IMR-90 (cell line): ENCODE data around the gene CEP70. TPM values are rescaled to one million over a fixed set of nuclear protein-coding genes. Genes with fewer than 3 reads are reported as not detected.

Experiments
- ATAC-seq: fragments of 200-7000 bp; cut with Tn5 transposase; 2 replicates; pipeline ENCODE4 v1.9.1; 2020; ENCODE audit warnings: low read depth, mild to moderate bottlenecking, moderate library complexity
- BruUV-seq: library from RNA; stranded (reverse); fragments of 400-500 nt; replicated peaks from 2 replicates; lab custom pipeline; 2021; lab: Mats Ljungman, UMichigan
- CTCF ChIA-PET: fragments of 300-600 bp; formaldehyde crosslinking; extraction: SDS; loops from one replicate; lab custom pipeline; 2021; ENCODE audit warnings: antibody characterized with exemption; lab: Yijun Ruan, JAX
- POLR2A ChIA-PET: fragments of 300-600 bp; sonication (Branson Sonifier 250); formaldehyde crosslinking; loops from one replicate; lab custom pipeline; 2022; ENCODE audit warnings: antibody characterized with exemption; ENCODE audit not compliant: unreplicated experiment; lab: Charles Lee
- DNase-seq: peaks from one replicate; pipeline ENCODE4 v3.0.0; 2013
- H2AFZ ChIP-seq: replicated peaks from 2 replicates; pipeline ENCODE3; 2013; ENCODE audit warnings: low read length, mild to moderate bottlenecking; ENCODE audit not compliant: poor library complexity
- H2AK5ac ChIP-seq: 2 replicates; pipeline ENCODE4 v1.6.1; 2013; ENCODE audit warnings: low read depth, low read length, inconsistent platforms
- H2AK9ac ChIP-seq: replicated peaks from 2 replicates; pipeline ENCODE3; 2013; ENCODE audit warnings: mild to moderate bottlenecking, low read depth, low read length, moderate library complexity; ENCODE audit not compliant: poor library complexity
- H2BK120ac ChIP-seq: 2 replicates; pipeline ENCODE4 v1.6.1; 2013; ENCODE audit warnings: low read depth, low read length, inconsistent platforms
- H2BK15ac ChIP-seq: 3 replicates; pipeline ENCODE4 v1.6.1; 2013; ENCODE audit warnings: low read depth, low read length, inconsistent platforms
- H2BK20ac ChIP-seq: 2 replicates; pipeline ENCODE4 v1.6.1; 2013; ENCODE audit warnings: low read depth, mild to moderate bottlenecking, inconsistent platforms, low read length, moderate library complexity
- H2BK5ac ChIP-seq: 2 replicates; pipeline ENCODE4 v1.6.1; 2013; ENCODE audit warnings: mild to moderate bottlenecking, low read depth, low read length, inconsistent platforms; ENCODE audit not compliant: poor library complexity, severe bottlenecking
- H3K14ac ChIP-seq: replicated peaks from 2 replicates; pipeline ENCODE4 v1.6.1; 2013; ENCODE audit warnings: low read depth, low read length, inconsistent platforms
- H3K18ac ChIP-seq: 2 replicates; pipeline ENCODE4 v1.6.1; 2013; ENCODE audit warnings: low read depth, low read length, control low read depth
- H3K23ac ChIP-seq: 2 replicates; pipeline ENCODE4 v1.6.1; 2013; ENCODE audit warnings: low read depth, low read length, inconsistent platforms
- H3K27ac ChIP-seq: 2 replicates; pipeline ENCODE4 v1.5.1; 2013; ENCODE audit warnings: mild to moderate bottlenecking, control low read depth, low read length; ENCODE audit not compliant: insufficient read depth
- H3K27me3 ChIP-seq: 2 replicates; pipeline ENCODE4 v1.6.1; 2013; ENCODE audit warnings: low read length; ENCODE audit not compliant: control insufficient read depth, insufficient read depth
- H3K36me3 ChIP-seq: 2 replicates; pipeline ENCODE4 v1.6.1; 2013; ENCODE audit warnings: low read length, mixed read lengths; ENCODE audit not compliant: control insufficient read depth, insufficient read depth
- H3K4ac ChIP-seq: 2 replicates; pipeline ENCODE4 v1.6.1; 2013; ENCODE audit warnings: low read depth, low read length, inconsistent platforms
- H3K4me1 ChIP-seq: 2 replicates; pipeline ENCODE4 v1.6.1; 2013; ENCODE audit warnings: low read length, mixed read lengths; ENCODE audit not compliant: control insufficient read depth, insufficient read depth
- H3K4me2 ChIP-seq: 2 replicates; pipeline ENCODE4 v1.6.1; 2013; ENCODE audit warnings: low read depth, mild to moderate bottlenecking, control low read depth, low read length, moderate library complexity
- H3K4me3 ChIP-seq: 2 replicates; pipeline ENCODE4 v1.5.1; 2013; ENCODE audit warnings: low read depth, mild to moderate bottlenecking, control low read depth, low read length, moderate library complexity; ENCODE audit not compliant: insufficient read depth
- H3K56ac ChIP-seq: 2 replicates; pipeline ENCODE4 v1.6.1; 2013; ENCODE audit warnings: low read length, inconsistent platforms; ENCODE audit not compliant: insufficient read depth; ENCODE audit errors: extremely low read depth
- H3K79me1 ChIP-seq, 2 experiments: 2 replicates each; pipeline ENCODE4 v1.6.1; 2013; ENCODE audit warnings: low read length in 2 of 2, inconsistent platforms in 1 of 2, low read depth in 1 of 2
- H3K9ac ChIP-seq: 2 replicates; pipeline ENCODE4 v1.6.1; 2013; ENCODE audit warnings: low read depth, low read length, control low read depth
- H3K9me1 ChIP-seq: 2 replicates; pipeline ENCODE4 v1.6.1; 2013; ENCODE audit warnings: low read length, inconsistent platforms; ENCODE audit not compliant: insufficient read depth
- H3K9me3 ChIP-seq: 2 replicates; pipeline ENCODE4 v1.6.1; 2013; ENCODE audit warnings: low read length; ENCODE audit not compliant: control insufficient read depth, insufficient read depth
- H4K20me1 ChIP-seq: 2 replicates; pipeline ENCODE4 v1.6.1; 2013; ENCODE audit warnings: low read length, inconsistent platforms; ENCODE audit not compliant: insufficient read depth
- H4K5ac ChIP-seq: 2 replicates; pipeline ENCODE4 v1.6.1; 2013; ENCODE audit warnings: mild to moderate bottlenecking, low read depth, low read length, control low read depth
- H4K8ac ChIP-seq, 2 experiments: 2 replicates each; pipeline ENCODE4 v1.6.1; 2013; ENCODE audit warnings: low read depth in 2 of 2, low read length in 2 of 2, control low read depth in 1 of 2, inconsistent platforms in 1 of 2
- H4K91ac ChIP-seq: 2 replicates; pipeline ENCODE4 v1.6.1; 2013; ENCODE audit warnings: low read depth, low read length, inconsistent platforms; ENCODE audit not compliant: insufficient read depth
- CHD1 ChIP-seq: IDR thresholded peaks from 2 replicates; pipeline ENCODE4 v1.6.1; 2012; ENCODE audit warnings: low read depth, low read length, improper control_type of control experiment
- MAZ ChIP-seq: IDR thresholded peaks from 2 replicates; pipeline ENCODE4 v1.6.1; 2012; ENCODE audit warnings: low read depth, mild to moderate bottlenecking, low read length, improper control_type of control experiment, moderate library complexity, borderline replicate concordance
- MXI1 ChIP-seq: IDR thresholded peaks from 2 replicates; pipeline ENCODE4 v1.6.1; 2012; ENCODE audit warnings: low read depth, mild to moderate bottlenecking, low read length, moderate library complexity, borderline replicate concordance
- NFE2L2 ChIP-seq: fragments of 150-350 bp; IDR thresholded peaks from 2 replicates; pipeline ENCODE4 v1.6.1; 2016; ENCODE audit warnings: low read depth, mild to moderate bottlenecking, low read length
- POLR2A ChIP-seq: IDR thresholded peaks from 2 replicates; pipeline ENCODE4 v1.6.1; 2012; ENCODE audit warnings: mild to moderate bottlenecking, low read depth, low read length
- RAD21 ChIP-seq: IDR thresholded peaks from 2 replicates; pipeline ENCODE4 v1.6.1; 2012; ENCODE audit warnings: low read length, improper control_type of control experiment
- RCOR1 ChIP-seq: IDR thresholded peaks from 2 replicates; pipeline ENCODE4 v1.6.1; 2012; ENCODE audit warnings: mild to moderate bottlenecking, low read length, improper control_type of control experiment; ENCODE audit not compliant: insufficient replicate concordance
- SMC3 ChIP-seq: fragments of 150-350 bp; IDR thresholded peaks from 2 replicates; pipeline ENCODE4 v1.6.1; 2016; ENCODE audit warnings: low read depth, mild to moderate bottlenecking, antibody characterized with exemption, low read length, moderate library complexity
- WGBS, 2 experiments: methylation state at CpG; one replicate each; pipeline versions ENCODE4 v1.1.5 to v1.1.7; 2013; ENCODE audit warnings: missing lambda C conversion rate in 2 of 2; ENCODE audit not compliant: insufficient read length in 1 of 2; ENCODE audit errors: extremely low coverage in 2 of 2; 5-methylcytosine and 5-hydroxymethylcytosine counted together
- dilution Hi-C: fragments of 300-500 bp; cut with HindIII; formaldehyde crosslinking; loops from one replicate; pipeline ENCODE4 v1.14.3; 2018; ENCODE audit warnings: low sequenced_read_pairs; ENCODE audit not compliant: unreplicated experiment
- in situ Hi-C: fragments of 300-500 bp; cut with MboI; formaldehyde crosslinking; loops from 3 replicates; pipeline ENCODE4 v1.14.3; 2019; ENCODE audit warnings: low sequenced_read_pairs, inconsistent platforms, mixed read lengths
- intact Hi-C: fragments of 100-400 bp; cut with micrococcal nuclease; formaldehyde crosslinking; loops from 2 replicates; pipeline ENCODE4 v1.10.0; 2022
- polyA plus RNA-seq, 3 experiments: library from polyadenylated mRNA; depleted of rRNA; stranded (reverse); fragments of >200 nt; gene quantifications; 2 replicates each; pipeline ENCODE4 v1.2.3, GENCODE V29; 2012; ENCODE audit warnings: low replicate concordance in 1 of 3
- total RNA-seq: library from RNA; depleted of rRNA; stranded (reverse); fragments of >200 nt; gene quantifications from 2 replicates; pipeline ENCODE4 v1.2.3, GENCODE V29; 2012

Gene CEP70
- total and polyA plus RNA-seq, 2 of the 4 experiments (the other 2 are of a cell fraction), result 4.6 to 11.1 TPM

DNA sequence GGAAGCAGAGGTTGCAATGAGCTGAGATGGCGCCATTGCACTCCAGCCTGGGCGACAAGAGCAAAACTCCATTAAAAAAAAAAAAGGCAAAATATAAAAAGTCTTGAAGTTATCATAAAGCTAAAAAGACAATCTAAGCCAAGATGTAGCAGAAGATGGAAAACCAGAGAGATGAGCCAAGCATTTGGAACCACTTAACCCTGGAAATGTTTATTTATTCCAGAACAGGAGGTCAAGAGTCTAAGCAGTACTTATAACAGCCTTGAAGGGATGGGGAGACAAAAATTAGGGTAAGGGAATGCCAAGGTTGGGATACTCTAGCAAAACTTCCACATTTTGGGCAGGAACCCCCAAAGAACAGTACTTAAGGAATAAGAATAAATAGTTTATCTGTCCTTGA lies 44.6 kb upstream of the CEP70 start:
- no peak overlapping the region for H2BK120ac ChIP-seq
- no peak overlapping the region for H4K91ac ChIP-seq
- H2BK20ac ChIP-seq, result no peak overlapping the region
- no peak overlapping the region for H4K5ac ChIP-seq
- no peak overlapping the region for H2BK5ac ChIP-seq
- H2AK9ac ChIP-seq, result no peak overlapping the region
- no peak overlapping the region for H3K4me2 ChIP-seq
- no peaks in the 10 kb centered on the region for H3K9me1 ChIP-seq
- no peaks in the 10 kb centered on the region for H3K27me3 ChIP-seq
- no TSS peak for BruUV-seq
- POLR2A ChIA-PET, result no interaction called here
- H3K9ac ChIP-seq, result no peak overlapping the region
- H3K18ac ChIP-seq, result no peak overlapping the region
- no peaks in the 10 kb centered on the region for H4K20me1 ChIP-seq
- no peak overlapping the region for H2AK5ac ChIP-seq
- ATAC-seq (no peak), DNase-seq (no peak)
- in situ Hi-C loops, result no loop called here
- H3K9me3 ChIP-seq, result peaks cover 7% of the 10 kb centered on the region
- no peak overlapping the region for H2AFZ ChIP-seq
- no peak overlapping the region for H3K14ac ChIP-seq
- no peak overlapping the region for H3K56ac ChIP-seq
- no peak for TF ChIP-seq MAZ
- TF ChIP-seq NFE2L2, result no peak
- no peak for TF ChIP-seq MXI1
- TF ChIP-seq RCOR1, result no peak
- no peak for TF ChIP-seq POLR2A
- no peak for TF ChIP-seq CHD1
- TF ChIP-seq RAD21, result no peak
- TF ChIP-seq SMC3, result no peak
- dilution Hi-C loops, result no loop called here
- no peaks in the 10 kb centered on the region for H3K4me1 ChIP-seq
- WGBS, 2 experiments, result no CpG with 5 or more reads among the region's 2 CpGs
- H4K8ac ChIP-seq, result no peak overlapping the region
- no peaks in the 10 kb centered on the region for H3K36me3 ChIP-seq
- CTCF ChIA-PET, result interaction anchor here (0.6 kb wide), 1 partner anchor 25 kb away, joined by 6 read pairs; no protein-coding TSS in a partner anchor
- H3K23ac ChIP-seq, result no peak overlapping the region
- H2BK15ac ChIP-seq, result no peak overlapping the region
- H3K4me3 ChIP-seq, result no peak overlapping the region
- H3K4ac ChIP-seq, result no peak overlapping the region
- H3K27ac ChIP-seq, result no peak overlapping the region
- intact Hi-C loops, result no loop called here
- H3K79me1 ChIP-seq, result no peaks in the 10 kb centered on the region
